ENCODE measurements around the gene BOLA1. TPM values are rescaled to one million over a fixed set of nuclear protein-coding genes. Genes with fewer than 3 reads are reported as not detected.

The BOLA1 gene
- total and polyA plus RNA-seq, 2 of the 13 experiments (the other 11 are each of a cell fraction or from before 2014, with no cell fraction given) = 3.2 to 4.2 TPM

GRCh38 chr1:149888999-149889289 lies 10.4 kb upstream of the BOLA1 start (continued):
- TF ChIP-seq KIAA2018 (CRISPR knock-in tag; IDR thresholded peaks at IDR 0.05; ENCODE audit: borderline replicate concordance) (no peak), SAFB2 (CRISPR knock-in tag; IDR thresholded peaks at IDR 0.05; ENCODE audit: borderline replicate concordance, low read depth) (no peak), NFYB (CRISPR knock-in tag; IDR thresholded peaks at IDR 0.05) (no peak)

- ChIA-PET CTCF (ENCODE audit: low intra/inter-chr PET ratio, low total read pairs) (no interaction called here), POLR2A (interaction anchor here (0.7 kb wide), 1 partner anchor 9 kb away, joined by 4 read pairs; a partner anchor contains a TSS)
- no peak for ATAC-seq
- no peaks in the 10 kb centered on the region for H3K9me3 ChIP-seq (ENCODE audit: low read length)
- WGBS (ENCODE audit: low lambda C conversion rate) = 17% methylated on average over 4 of the region's 4 CpGs
- no TSS peak for BruUV-seq (replicated peaks)
- no peaks in the 10 kb centered on the region for H4K20me1 ChIP-seq (ENCODE audit: insufficient read depth, low read length)
- FAIRE-seq = no peak
- H3K27me3 ChIP-seq (ENCODE audit: control insufficient read depth in 1 of 2, insufficient read depth in 2 of 2, low read length in 2 of 2) = no peaks in the 10 kb centered on the region
- no peak overlapping the region for H3K4me2 ChIP-seq (ENCODE audit: low read depth, low read length)
- no peak overlapping the region for H3K27ac ChIP-seq (ENCODE audit: extremely low read length, insufficient read depth, low read length)
- no peaks in the 10 kb centered on the region for H3K36me3 ChIP-seq (replicated peaks in 1 of 2; ENCODE audit: control insufficient read depth in 1 of 2, insufficient read depth in 2 of 2, low read length in 2 of 2)
- peaks cover 16% of the 10 kb centered on the region for H3K4me1 ChIP-seq (ENCODE audit: insufficient read depth, low read length)
- H3K4me3 ChIP-seq (replicated peaks in 1 of 3; ENCODE audit: insufficient read depth in 1 of 3, low read depth in 2 of 3, low read length in 3 of 3) = no peak overlapping the region
- DNase-seq (ENCODE audit: low spot score) = no peak
- H2AFZ ChIP-seq (ENCODE audit: low read length) = no peak overlapping the region
- H3K79me2 ChIP-seq (ENCODE audit: insufficient read depth, low read length) = no peaks in the 10 kb centered on the region
- TF ChIP-seq ZNF605 (CRISPR knock-in tag; IDR thresholded peaks at IDR 0.05) (no peak), ZNF564 (CRISPR knock-in tag; IDR thresholded peaks at IDR 0.05) (peak; percentile 92; the same call in 1 of the 2 replicates)
- no peak overlapping the region for H3K9ac ChIP-seq (ENCODE audit: insufficient read depth, low read depth, low read length)
- in situ Hi-C loops (cut with HindIII; ENCODE audit: extremely low pct_ligation_motif_present, low pct_unique_long_range_greater_than_20kb) (no loop called here), intact Hi-C loops (cut with micrococcal nuclease; ENCODE audit: unreplicated experiment) (no loop called here)
Observed at GRCh38 chr1:149896575-149896974, 2.8 kb upstream of the BOLA1 start.

All from HepG2 (cell line).